ENCODE data around the gene LRRC52. TPM values are rescaled to one million over a fixed set of nuclear protein-coding genes. Genes with fewer than 3 reads are reported as not detected.

The LRRC52 gene, protein sequence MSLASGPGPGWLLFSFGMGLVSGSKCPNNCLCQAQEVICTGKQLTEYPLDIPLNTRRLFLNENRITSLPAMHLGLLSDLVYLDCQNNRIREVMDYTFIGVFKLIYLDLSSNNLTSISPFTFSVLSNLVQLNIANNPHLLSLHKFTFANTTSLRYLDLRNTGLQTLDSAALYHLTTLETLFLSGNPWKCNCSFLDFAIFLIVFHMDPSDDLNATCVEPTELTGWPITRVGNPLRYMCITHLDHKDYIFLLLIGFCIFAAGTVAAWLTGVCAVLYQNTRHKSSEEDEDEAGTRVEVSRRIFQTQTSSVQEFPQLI
- not detected in 2 replicates for total RNA-seq (2014; rRNA removed; shearing (Covaris generic))

DNA sequence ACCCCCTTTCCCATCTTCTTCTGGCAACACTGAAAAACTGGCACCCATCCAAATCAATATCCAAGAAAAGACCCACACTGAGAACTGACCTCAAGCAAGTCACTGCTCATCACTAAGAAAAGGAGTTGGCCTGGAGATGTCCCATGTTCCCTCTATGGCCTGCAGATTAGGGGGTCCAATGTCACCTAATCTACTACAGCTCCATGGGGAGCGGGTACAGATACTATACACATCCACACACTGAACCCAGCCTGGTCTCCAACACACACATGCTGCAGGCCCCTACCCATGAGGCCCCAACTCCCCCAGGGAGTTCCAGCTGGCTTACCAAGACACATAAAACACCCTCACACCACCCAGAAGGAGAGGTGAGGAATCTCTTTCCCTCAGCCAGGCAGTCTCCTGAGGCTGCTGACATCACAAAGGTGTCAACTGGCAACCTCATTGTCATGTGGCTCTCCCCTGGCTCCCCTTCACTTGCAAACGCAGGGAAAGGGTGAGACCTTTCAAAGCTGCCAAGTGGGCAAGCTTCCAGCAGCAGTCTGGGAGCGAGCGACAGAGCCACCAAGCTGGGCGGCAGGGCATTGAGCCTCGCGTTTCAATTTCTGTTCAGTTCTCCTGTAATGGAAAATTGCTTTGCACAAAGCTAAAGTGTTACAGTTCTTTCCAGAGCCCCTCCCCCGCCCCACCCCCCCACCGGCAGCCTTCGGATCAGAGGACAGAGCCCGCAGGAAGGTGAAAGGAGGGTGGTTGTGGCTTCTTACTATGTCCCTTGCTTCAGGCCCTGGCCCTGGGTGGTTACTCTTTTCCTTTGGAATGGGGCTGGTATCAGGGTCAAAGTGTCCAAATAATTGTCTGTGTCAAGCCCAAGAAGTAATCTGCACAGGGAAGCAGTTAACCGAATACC, at the start of gene LRRC52:
TSS of gene LRRC52 (plus strand) at position 469 of the 907 bp plus-strand sequence. CDS start at position 766, 297 bp downstream.
- peak; percentile 2 for DNase-seq (ENCODE audit: low read depth)

DNA sequence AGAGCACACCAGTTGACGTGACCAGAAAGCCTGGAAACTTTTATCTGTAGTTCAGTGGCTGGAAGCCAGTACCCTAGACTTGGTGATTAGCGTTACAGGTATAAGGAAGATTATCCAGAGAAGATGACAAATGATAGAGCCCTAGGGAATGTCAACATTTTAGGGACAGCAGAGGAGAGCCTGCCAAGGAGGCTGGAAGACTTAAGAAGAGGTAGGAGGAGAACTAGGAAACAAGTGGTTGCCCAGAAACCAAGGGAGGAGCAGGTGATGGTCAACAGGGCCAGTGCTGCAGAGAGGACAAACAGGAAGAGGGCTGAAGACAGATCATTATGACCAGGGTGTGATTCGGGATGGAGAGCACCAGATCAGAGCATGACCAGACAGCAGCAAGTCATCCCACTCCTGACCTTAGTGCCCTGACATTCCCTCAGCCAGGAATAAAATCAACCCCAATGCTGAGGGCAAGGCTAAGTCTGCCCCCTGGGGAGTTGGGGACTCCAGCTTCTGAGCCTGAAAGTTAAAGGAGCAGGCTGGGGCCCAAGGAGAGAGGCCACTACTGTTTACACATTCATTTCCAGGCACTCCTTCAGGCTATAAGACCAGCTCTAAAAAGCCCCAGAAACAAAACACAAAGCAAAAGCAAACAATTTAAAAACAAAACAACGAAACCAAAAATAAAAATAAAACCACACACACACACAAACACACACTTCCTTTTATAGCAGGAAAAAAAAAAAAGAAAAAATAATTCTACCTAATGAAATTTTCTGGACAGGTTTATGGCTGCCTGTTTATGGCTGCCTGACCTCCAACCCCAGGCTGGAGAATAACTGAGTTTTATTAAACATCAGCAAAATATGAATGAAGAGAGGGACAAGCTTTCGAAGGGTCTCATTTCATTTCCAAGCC, 48.6 kb upstream of the LRRC52 start:
- no peak for DNase-seq (ENCODE audit: low read depth)

DNA sequence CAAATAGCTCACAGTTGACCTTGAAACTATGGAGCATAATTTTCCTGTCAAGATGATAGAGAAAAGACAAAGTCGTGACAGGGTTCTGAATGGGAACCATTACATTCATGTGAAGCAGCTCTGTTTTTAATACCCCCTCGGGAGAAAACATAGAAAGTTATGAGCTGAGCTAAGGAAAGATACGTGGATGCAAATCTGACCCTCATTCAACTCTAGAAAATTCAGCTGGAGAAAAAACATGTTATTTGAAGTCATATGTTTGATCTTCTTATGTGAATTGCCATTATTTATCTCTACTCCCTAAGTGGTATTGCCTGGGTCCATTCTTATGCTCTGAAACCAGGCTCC, 48.0 kb upstream of the LRRC52 start:
- DNase-seq (ENCODE audit: low read depth): no peak

DNA sequence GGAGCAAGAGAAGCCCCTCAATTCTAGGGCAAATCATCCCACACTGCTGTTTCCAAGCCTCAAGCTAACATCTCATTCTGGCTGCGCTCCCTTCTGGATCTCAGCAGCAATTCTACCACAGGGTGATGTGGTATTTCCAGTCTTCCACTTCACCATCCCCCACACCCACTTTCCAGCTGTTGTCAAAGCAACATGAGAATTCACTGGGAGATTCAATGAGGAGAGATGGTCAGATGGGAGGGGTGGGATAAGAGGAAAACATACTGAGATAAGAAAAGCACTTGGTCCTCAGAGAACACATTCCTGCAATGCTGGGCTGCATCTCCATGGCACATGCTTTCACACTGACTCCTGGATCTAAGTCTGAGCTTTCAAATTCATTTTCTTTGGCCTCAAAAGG, 47.3 kb upstream of the LRRC52 start:
- no peak for DNase-seq (ENCODE audit: low read depth)

DNA sequence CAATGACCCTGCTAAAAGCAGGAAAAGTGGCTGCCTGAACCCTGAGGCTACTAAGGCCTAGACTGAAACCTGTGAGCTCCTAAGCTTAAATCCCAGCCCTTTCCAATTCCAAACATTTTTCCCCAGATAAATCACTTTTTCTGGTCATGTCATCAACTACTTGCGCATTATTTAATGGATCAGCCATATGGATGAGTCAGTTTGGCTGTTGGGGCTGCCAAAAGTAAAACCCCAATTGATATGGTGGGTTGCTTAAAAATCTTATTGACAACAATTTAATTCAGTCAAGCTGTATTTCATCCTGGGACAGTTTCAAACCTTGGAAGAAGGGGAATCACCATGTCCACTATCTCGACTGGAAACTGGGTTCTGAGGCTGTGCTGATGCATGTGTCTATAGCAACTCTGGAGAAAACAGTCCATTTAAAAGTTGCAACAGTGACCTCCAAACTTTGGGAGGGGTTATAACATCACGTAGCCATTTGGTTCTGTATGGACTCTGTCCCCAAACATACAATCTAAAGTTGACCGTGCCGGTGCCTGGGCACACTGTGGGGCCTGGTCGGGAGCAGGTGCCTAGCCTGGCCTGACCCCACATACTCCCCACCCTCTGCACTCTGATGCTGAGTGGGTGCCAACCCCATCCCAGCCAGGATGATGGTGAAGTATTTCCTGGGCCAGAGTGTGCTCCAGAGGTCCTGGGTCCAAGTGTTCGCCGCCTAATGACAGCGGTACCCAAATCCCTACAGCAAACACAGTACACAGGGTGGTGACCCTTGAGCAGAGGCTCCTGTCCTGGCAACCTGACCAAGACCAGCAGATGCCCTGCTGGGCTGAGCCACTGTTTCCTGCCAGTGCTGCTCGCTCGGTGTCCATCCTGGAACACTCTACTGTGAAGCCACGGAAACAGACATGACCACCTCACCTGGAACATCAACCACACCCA, 46.5 kb upstream of the LRRC52 start:
- no peak for DNase-seq (ENCODE audit: low read depth)

DNA sequence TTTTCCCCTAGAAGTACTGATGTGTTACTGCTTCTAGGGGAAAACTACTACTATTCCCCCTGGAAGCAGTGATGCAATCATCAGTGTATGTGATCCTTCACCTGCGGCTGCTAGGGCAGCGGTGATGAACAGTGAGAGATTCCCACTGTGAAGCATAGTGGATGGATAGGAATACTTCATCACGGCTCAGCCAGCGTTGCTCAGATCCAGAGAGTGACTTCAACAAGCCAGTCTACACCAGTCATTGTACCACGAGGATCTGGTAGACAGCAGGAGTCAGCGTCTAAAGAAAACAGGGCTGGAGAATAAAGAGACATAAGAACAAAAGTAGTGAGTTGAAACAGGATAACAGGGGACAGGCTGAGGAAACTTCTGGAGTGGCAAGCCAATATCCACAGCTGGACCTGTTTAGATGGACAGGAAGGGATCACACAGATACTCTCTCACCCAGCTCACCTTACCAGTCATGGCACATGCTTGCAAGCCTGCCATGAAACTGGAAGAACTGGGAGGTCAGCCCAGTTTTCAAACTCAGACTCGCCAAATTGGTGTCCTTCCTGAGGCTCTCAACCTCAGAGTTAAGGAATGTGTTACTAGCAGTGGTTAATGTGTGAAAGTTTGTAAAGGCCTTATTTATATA, 42.4 kb upstream of the LRRC52 start:
- no peak for DNase-seq (ENCODE audit: low read depth)

DNA sequence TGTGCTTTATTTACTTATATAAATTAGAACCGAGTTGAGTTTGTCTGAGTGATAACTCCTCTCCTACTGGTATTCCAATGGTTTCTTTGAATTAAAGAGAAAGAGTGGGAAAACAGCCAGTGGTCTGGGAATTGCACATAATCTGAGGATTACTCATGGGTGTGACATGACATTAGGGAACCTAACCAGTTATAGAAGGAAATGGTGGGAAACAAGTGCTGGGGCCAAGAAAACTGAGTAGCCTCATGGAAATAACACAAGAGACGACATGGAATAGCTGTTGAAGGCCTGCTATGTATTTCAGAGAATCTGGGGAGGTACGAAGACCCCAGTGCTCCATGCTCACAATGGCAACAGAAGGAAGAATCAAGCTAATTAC, 41.8 kb upstream of the LRRC52 start:
- peak; percentile 1 for DNase-seq (ENCODE audit: low read depth)

DNA sequence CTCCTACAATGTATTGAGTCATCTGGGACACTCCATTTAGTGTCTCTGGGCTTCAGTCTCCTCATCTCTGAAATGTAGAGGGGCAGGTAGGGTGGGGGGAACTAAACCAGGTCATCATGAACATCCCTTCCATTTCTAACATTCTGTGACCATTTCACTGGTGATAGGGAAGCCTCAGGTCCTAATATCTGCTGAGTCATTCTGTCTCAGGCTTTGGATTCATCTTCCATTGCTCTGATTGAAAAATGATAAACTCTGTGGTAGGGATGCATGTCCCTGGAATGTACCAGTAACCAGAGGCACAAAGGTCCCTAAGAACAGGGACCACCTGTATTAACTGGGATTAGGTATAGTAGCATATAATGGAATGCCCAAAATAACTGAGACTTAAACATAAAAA, 36.2 kb upstream of the LRRC52 start:
- peak; percentile 1 for DNase-seq (ENCODE audit: low read depth)

DNA sequence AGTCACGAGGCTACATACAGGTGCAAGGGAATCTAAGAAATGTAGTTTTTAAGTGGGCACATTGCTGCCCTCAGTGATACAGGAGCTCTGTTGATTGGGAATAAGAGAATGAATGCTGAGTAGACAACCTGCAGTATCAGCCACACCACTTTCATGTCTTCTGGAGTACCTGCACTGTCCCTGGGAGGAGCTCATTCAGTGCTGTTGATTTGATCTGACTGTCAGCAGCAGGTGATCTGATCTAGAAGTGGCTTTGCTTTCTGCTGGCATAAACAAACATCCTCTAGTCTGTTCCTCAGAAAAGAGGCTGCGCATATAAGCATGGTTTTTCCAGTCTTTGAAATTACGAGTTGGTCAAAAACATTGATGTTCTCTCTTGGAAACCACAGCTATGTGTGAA, 35.5 kb upstream of the LRRC52 start:
- DNase-seq (ENCODE audit: low read depth): no peak

DNA sequence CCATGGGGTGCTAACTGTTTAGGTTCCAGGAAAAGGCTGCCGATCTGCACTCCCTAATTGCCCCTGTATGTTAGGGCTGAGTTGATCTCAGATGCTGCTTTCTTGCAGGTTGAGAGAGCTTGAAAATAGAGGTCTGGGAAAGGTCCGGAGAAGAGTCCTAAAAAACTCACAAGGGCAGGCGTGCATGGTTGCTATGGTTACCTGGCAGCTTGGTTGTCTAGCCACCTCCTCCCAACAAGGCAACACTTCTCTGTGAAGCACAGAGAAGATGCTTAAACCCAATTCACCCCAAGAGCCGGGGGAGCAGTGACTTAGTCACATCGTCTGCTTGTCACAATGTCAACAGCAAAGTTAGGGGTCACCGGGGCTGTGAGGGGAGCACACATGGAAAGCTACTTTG, 31.0 kb upstream of the LRRC52 start:
- DNase-seq (ENCODE audit: low read depth): no peak

DNA sequence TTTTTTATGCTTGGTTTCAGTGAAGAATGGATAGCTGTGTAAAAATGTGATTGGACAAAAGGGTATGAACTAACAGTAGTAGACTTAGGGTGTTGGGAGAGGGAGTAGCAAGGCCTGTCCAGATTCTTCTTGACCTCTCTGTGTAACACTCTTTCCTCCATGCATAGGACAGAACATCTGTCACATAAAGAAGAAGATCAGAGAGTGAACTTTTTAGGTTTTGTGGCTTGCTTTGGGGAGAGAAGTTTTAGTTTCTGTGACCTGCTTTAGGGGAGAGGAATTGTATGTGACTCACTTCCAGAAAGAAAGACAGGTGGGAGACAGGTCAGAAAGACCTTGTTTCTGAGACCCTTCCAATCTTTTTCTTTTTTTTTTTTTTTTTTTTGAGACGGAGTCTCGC, 27.3 kb upstream of the LRRC52 start:
- no peak for DNase-seq (ENCODE audit: low read depth)

DNA sequence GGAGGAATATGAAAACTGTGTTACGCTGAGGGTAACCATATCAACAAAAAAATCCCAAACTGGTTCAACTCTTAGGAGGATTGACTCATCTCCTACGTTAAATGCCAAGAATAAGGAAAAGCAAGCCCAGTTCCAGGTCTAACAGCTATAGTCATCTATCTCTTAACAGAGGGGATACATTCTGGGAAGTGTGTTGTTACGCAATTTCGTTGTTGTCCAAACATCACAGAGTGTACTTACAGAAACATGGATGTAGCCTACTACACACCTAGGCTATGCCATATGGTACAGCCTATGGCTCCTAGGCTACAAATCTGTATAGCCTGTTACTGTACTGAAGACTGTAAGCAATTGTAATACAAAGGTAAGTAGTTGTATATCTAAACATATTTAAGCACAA, 23.2 kb upstream of the LRRC52 start:
- no peak for DNase-seq (ENCODE audit: low read depth)

DNA sequence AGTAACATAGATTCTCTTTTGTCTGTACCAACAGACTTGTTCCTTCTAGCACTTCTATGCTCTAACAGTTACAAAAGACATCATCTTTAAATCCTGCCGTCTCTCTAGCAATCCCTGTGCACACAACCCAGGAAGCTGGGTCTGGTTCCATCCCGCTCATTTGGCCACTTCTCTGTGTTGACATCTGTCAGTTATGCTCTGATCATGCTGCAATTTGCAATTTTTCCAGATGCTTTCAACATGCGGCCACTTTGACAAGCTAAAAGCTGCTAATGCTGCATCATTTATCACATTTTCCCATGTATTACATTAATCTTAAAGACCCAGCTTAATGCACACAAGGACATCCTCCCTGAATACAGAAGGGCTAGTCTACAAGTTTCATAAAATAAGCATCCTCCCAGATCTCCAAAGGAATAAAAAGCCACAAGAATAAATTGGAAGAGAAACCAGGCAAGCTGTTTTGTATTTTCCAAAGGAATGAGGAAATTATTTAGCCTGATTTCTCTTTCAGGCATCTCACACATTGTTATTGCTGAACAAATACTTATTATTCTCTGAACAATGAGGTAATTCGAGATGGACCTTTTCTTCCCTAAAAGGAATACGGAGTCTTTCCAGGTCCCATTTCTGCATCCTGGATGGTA, 19.0 kb upstream of the LRRC52 start:
- DNase-seq (ENCODE audit: low read depth): no peak

DNA sequence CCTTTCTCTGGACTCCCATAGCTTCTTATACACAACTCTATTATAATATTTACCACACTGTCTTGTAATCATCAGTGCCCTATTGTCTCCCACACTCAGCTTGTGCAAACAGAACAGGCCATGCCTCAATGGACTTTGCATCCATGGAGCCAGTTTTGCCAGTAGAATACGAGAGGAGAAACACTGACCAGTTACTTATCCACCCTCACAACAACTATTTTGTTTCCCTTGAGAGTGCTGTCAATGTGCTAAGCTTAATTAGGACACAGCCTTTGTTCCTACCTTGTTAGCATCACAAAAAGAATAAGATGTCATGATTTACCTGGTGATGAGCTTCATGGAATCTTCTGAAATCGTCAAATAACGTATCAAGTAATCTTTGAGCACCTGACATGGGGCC, 18.1 kb upstream of the LRRC52 start:
- no peak for DNase-seq (ENCODE audit: low read depth)

DNA sequence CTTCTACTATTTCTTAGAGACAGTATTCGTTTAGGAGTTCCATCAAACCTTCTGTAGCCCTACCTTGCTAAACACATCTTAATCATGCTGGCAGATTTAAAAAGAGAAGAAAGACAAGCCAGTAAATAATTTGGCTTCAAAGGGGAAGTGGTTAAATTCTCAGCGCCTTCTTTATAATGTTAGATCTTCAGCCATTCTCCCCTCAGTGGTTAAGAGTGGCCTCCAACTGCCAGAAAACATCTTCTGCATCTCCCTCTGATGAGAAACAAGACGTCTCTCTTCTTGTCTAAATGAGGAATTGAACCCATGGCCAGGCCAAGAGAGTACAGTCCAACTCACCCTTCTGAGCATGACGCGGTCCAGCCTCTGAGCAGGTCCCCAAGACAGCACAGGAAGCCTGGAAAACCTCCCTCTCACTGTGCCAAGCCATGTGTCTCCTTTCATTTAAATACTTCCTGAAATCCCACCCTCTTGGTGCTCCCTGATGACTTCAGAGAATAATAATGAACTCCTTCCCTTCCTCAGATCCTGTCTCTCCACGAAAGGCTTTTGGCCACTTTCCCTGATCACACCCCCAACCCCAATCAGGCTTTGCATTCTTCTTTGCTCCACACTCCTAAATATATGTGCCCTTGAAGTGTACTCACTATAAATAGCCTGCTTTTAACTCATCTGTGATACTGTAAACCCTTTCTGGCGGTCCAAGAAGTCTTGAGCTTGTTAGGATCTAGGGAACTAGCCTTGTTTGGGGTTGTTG, 16.4 kb upstream of the LRRC52 start:
- no peak for DNase-seq (ENCODE audit: low read depth)

DNA sequence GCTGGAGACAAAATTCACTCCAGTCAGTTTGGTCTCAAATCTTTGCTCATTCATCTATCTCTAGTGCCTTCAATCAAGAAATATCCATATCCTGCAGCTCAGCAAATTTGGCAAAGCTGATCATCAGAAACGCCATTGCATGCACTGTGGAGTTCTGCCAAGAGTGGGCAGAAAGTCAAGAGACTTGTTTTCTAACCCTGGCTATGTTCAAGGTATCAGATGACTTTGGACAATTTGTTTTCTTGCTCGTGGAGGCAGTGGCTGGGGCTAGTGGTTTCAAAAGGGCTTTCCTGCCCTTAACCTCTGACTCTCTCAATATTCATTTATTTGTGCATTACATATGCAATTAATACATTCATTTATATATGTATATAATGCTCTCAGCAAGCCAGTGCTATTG, 12.8 kb upstream of the LRRC52 start:
- DNase-seq (ENCODE audit: low read depth): no peak

DNA sequence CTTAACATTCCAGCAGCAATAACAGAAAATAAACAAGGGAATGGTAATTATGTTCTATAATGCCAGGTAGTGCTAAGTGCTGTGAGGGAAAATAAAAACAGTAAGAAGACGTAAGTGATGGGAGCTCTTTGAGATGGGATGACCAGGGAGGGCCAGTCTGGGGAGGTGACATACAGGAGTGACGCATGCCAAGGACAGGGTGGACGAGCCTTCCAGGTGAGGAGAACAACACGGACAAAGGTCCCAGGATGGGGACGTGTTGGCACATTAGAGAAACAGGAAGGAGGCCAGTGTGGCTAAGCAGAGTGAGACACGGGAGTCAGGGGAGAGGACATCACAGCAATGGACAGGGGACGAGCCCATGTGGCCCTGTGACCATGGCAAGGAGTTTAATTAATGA, 11.7 kb upstream of the LRRC52 start:
- no peak for DNase-seq (ENCODE audit: low read depth)

DNA sequence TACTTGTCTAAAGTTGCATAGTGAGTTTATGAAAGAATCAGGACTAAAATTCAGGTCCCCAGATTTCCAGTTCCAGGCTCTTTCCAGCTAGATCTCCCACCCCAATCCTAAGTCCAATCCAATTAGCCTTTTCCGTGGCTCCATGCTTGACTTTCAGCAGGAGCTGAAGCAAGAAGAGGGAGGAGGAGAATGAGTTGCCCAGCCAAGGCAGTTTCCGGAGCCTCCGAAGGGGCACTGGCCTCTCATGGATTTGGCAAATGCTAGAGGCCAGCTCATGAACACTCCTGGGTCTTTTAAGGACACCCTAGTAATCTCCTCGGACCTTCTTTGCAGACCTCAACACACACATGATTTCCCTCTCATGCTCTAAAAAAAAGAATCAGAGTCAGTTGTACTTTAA, 10.5 kb upstream of the LRRC52 start:
- DNase-seq (ENCODE audit: low read depth): no peak

DNA sequence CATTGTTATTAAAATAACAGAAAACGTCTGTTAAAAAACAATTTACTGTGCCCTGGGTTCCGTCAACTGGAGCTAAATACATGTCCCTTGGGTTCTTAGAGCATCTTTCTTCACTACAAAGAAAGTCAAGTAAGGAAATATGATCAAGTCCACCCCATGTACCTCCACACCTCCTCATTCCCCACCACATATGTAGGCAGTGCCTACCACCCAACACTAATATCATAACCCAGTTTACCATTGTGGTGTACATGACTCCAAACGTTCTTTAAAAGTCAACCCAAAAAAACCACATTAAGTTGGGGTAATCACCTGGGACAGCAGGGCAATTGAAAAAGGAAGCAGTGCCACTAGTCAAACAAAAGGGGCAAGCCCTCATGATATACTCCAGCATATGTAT, 7.8 kb upstream of the LRRC52 start:
- no peak for DNase-seq (ENCODE audit: low read depth)

All from M059J (cell line).